Sigmoid colon (tissue), 7 donors: Measurements from ENCODE around the gene MICAL2. TPM values are rescaled to one million over a fixed set of nuclear protein-coding genes. Genes with fewer than 3 reads are reported as not detected.

ENCODE experiments used
- DNase-seq: peaks from one replicate; pipeline ENCODE4 v3.0.0-alpha.2; 2019
- H3K27ac ChIP-seq, 4 donors: fragments of 200-600 bp; sonication (generic); one replicate each; pipeline ENCODE4 v1.5.1; 2016 to 2019; ENCODE audit warnings: mild to moderate bottlenecking in 1 of 4
- H3K27me3 ChIP-seq, 3 donors: fragments of 200-600 bp; sonication (generic); one replicate each; pipeline ENCODE4 v1.5.1; 2019; ENCODE audit warnings: mild to moderate bottlenecking in 1 of 3
- H3K36me3 ChIP-seq, 4 donors: fragments of 200-600 bp; sonication (generic); one replicate each; pipeline ENCODE4 v1.5.1; 2016 to 2019
- H3K4me1 ChIP-seq, 4 donors: fragments of 200-600 bp; sonication (generic); one replicate each; pipeline ENCODE4 v1.5.1; 2017 to 2019
- H3K4me3 ChIP-seq, 4 donors: fragments of 200-600 bp; sonication (generic); one replicate each; pipeline ENCODE4 v1.5.1; 2017 to 2019; ENCODE audit warnings: mild to moderate bottlenecking in 2 of 4, moderate library complexity in 1 of 4
- H3K9me3 ChIP-seq, 4 donors: fragments of 200-600 bp in 3 of 4; sonication (generic) in 3 of 4; one replicate each; pipeline versions ENCODE4 v1.5.1 to v1.6.1; 2013 to 2019
- EP300 ChIP-seq, 4 donors: sonication (generic); formaldehyde crosslinking; IDR thresholded peaks; one replicate each; pipeline ENCODE4 v1.6.1; 2017; ENCODE audit warnings: antibody characterized with exemption in 4 of 4
- POLR2A ChIP-seq, 2 donors: fragments of 450-650 bp; IDR thresholded peaks; one replicate each; pipeline ENCODE4 v1.6.1; 2016; ENCODE audit warnings: antibody characterized with exemption in 2 of 2, mild to moderate bottlenecking in 2 of 2, moderate library complexity in 2 of 2
- POLR2AphosphoS5 ChIP-seq, 4 donors: sonication (generic); formaldehyde crosslinking; IDR thresholded peaks; one replicate each; pipeline ENCODE4 v1.6.1; 2017; ENCODE audit warnings: antibody characterized with exemption in 4 of 4
- WGBS, 2 donors: extraction: QIAGEN DNeasy Blood & Tissue Kit; methylation state at CpG; one replicate each; pipeline ENCODE4 v1.1.7; 2013; 5-methylcytosine and 5-hydroxymethylcytosine counted together
- intact Hi-C: fragments of 100-400 bp; cut with DNase I; formaldehyde crosslinking; loops from one replicate; pipeline ENCODE4 v1.15.1; 2023
- polyA plus RNA-seq, 3 donors: library from polyadenylated mRNA; stranded (reverse); fragments of 200-250 nt; gene quantifications; one replicate each; pipeline ENCODE4 v1.2.3, GENCODE V29; 2013
- total RNA-seq, 4 donors: library from RNA; depleted of rRNA; stranded (reverse); fragments of >200 nt; gene quantifications; one replicate each; pipeline ENCODE4 v1.1.0, GENCODE V29; 2016
- TF ChIP-seq, protein P1 (sequence below), 4 experiments: fragments of 450-650 bp in 3 of 4; fragments of 200-600 bp in 1 of 4; IDR thresholded peaks; one replicate each; pipeline ENCODE4 v1.5.1; 2016 to 2019; ENCODE audit warnings: antibody characterized with exemption in 4 of 4, mild to moderate bottlenecking in 3 of 4, moderate library complexity in 2 of 4
- donor health status: healthy with polysubstance abuse.
- donor health status: Bipolar disorder and iron deficiency.
- donor health status: healthy.

The MICAL2 gene
- total and polyA plus RNA-seq, 7 donors, result 36.6 to 145 (median 115) TPM

- peak; percentile 2 for DNase-seq
- intact Hi-C loops, result no loop called here
- TF ChIP-seq EP300 (IDR thresholded peaks at IDR 0.05) (no peak), POLR2A (IDR thresholded peaks at IDR 0.05) (no peak), POLR2AphosphoS5 (IDR thresholded peaks at IDR 0.05) (no peak)
- TF ChIP-seq, protein P1, sequence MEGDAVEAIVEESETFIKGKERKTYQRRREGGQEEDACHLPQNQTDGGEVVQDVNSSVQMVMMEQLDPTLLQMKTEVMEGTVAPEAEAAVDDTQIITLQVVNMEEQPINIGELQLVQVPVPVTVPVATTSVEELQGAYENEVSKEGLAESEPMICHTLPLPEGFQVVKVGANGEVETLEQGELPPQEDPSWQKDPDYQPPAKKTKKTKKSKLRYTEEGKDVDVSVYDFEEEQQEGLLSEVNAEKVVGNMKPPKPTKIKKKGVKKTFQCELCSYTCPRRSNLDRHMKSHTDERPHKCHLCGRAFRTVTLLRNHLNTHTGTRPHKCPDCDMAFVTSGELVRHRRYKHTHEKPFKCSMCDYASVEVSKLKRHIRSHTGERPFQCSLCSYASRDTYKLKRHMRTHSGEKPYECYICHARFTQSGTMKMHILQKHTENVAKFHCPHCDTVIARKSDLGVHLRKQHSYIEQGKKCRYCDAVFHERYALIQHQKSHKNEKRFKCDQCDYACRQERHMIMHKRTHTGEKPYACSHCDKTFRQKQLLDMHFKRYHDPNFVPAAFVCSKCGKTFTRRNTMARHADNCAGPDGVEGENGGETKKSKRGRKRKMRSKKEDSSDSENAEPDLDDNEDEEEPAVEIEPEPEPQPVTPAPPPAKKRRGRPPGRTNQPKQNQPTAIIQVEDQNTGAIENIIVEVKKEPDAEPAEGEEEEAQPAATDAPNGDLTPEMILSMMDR (IDR thresholded peaks at IDR 0.05), result no peak
- H3K4me1 ChIP-seq, result peaks cover 0 to 22% (median 20%) of the 10 kb centered on the region in 4 donors
- H3K4me3 ChIP-seq, result no peak overlapping the region
- no peaks in the 10 kb centered on the region for H3K9me3 ChIP-seq
- 53 to 69% methylated on average over 7 of the region's 7 CpGs for WGBS, 2 donors
- H3K27ac ChIP-seq, result no peak overlapping the region
- H3K27me3 ChIP-seq, result no peaks in the 10 kb centered on the region
- no peaks in the 10 kb centered on the region for H3K36me3 ChIP-seq
Measured at GRCh38 chr11:12064136-12064953, 46.0 kb upstream of the MICAL2 start.

DNA sequence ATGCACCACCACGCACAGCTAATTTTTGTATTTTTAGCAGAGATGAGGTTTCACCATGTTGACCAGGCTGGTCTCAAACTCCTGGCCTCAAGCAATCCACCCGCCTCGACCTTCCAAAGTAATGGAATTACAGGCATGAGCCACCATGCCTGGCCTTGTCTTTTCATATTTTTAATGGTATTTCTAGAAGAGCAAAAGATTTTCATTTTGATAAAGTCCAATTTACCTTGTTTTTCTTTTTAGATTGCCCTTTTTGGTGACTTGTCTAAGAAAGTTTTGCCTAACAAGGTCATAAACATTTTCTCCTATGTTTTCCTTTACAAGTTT lies 45.5 kb upstream of the MICAL2 start:
- no peak for TF ChIP-seq EP300 (IDR thresholded peaks at IDR 0.05)
- TF ChIP-seq, protein P1 (IDR thresholded peaks at IDR 0.05), result no peak
- TF ChIP-seq POLR2AphosphoS5 (IDR thresholded peaks at IDR 0.05), result no peak
- no peak for TF ChIP-seq POLR2A (IDR thresholded peaks at IDR 0.05)
- Histone ChIP-seq H3K27ac (no peak overlapping the region), H3K4me1 (peaks cover 0 to 22% (median 20%) of the 10 kb centered on the region in 4 donors), H3K9me3 (no peaks in the 10 kb centered on the region), H3K27me3 (no peaks in the 10 kb centered on the region), H3K36me3 (no peaks in the 10 kb centered on the region), H3K4me3 (no peak overlapping the region)
- no peak for DNase-seq
- WGBS, 2 donors, result 97% methylated on average over 3 of the region's 3 CpGs
- intact Hi-C loops, result loop anchor here (5.0 kb wide), 3 partner anchors 42 to 202 kb away; no protein-coding TSS in a partner anchor

- WGBS, 2 donors, result 76 to 86% methylated on average over 7 of the region's 7 CpGs
- Histone ChIP-seq H3K4me3 (no peak overlapping the region), H3K9me3 (no peaks in the 10 kb centered on the region), H3K27me3 (no peaks in the 10 kb centered on the region), H3K27ac (peak overlapping the region; percentile 71 to 85 (median 78)), H3K36me3 (no peaks in the 10 kb centered on the region), H3K4me1 (peaks cover 0 to 30% (median 22%) of the 10 kb centered on the region in 4 donors)
- DNase-seq, result peak; percentile 72
- intact Hi-C loops, result loop anchor here (5.0 kb wide), 3 partner anchors 41 to 201 kb away; no protein-coding TSS in a partner anchor
- TF ChIP-seq POLR2A (IDR thresholded peaks at IDR 0.05) (no peak), EP300 (IDR thresholded peaks at IDR 0.05) (peak in 1 of 4 donors; percentile 76), POLR2AphosphoS5 (IDR thresholded peaks at IDR 0.05) (peak in 2 of 4 donors; percentile 57 to 65)
- TF ChIP-seq, protein P1 (IDR thresholded peaks at IDR 0.05), result no peak
Measured at GRCh38 chr11:12066056-12066798, 44.2 kb upstream of the MICAL2 start.

GRCh38 chr11:12066799-12067508 lies 43.4 kb upstream of the MICAL2 start:
- intact Hi-C loops, result loop anchor here (5.0 kb wide), 3 partner anchors 40 to 200 kb away; no protein-coding TSS in a partner anchor
- peak; percentile 87 for DNase-seq

More at GRCh38 chr11:12066799-12067508, 43.4 kb upstream of the MICAL2 start:
- H3K4me3 ChIP-seq, result no peak overlapping the region
- H3K36me3 ChIP-seq, result no peaks in the 10 kb centered on the region
- 23 to 38% methylated on average over 8 of the region's 8 CpGs for WGBS, 2 donors
- no peaks in the 10 kb centered on the region for H3K9me3 ChIP-seq
- no peaks in the 10 kb centered on the region for H3K27me3 ChIP-seq
- peaks cover 0 to 30% (median 22%) of the 10 kb centered on the region in 4 donors for H3K4me1 ChIP-seq
- H3K27ac ChIP-seq, result peak overlapping the region; percentile 71 to 85 (median 78)
- peak; percentile 42 to 93 (median 72) for TF ChIP-seq EP300 (IDR thresholded peaks at IDR 0.05)
- TF ChIP-seq, protein P1 (IDR thresholded peaks at IDR 0.05), result no peak
- TF ChIP-seq POLR2AphosphoS5 (IDR thresholded peaks at IDR 0.05), result peak; percentile 81 to 89 (median 86)
- TF ChIP-seq POLR2A (IDR thresholded peaks at IDR 0.05), result no peak
